Endodermal cell (in vitro differentiated cells): ENCODE data around the gene SAMD11. TPM values are rescaled to one million over a fixed set of nuclear protein-coding genes. Genes with fewer than 3 reads are reported as not detected.
A peak's percentile ranks its signal among the peaks of the same experiment; 100 is the strongest.

Experiments
- DNase-seq: peaks from one replicate; pipeline ENCODE4 v3.0.0-alpha.2; 2017
- H3K27ac ChIP-seq: 2 replicates; pipeline ENCODE4 v1.5.1; 2013; ENCODE audit warnings: mild to moderate bottlenecking, low read depth, low read length, moderate library complexity
- H3K27me3 ChIP-seq: 2 replicates; pipeline ENCODE4 v1.6.1; 2013; ENCODE audit warnings: mild to moderate bottlenecking, low read length, moderate library complexity; ENCODE audit not compliant: insufficient read depth, control insufficient read depth, poor library complexity, severe bottlenecking
- H3K36me3 ChIP-seq: 2 replicates; pipeline ENCODE4 v1.7.0; 2013; ENCODE audit warnings: mild to moderate bottlenecking, low read length, moderate library complexity; ENCODE audit not compliant: control insufficient read depth, insufficient read depth
- H3K4me1 ChIP-seq: one replicate; pipeline ENCODE4 v1.7.0; 2013; ENCODE audit warnings: low read length; ENCODE audit not compliant: control insufficient read depth, insufficient read depth
- H3K4me3 ChIP-seq: 2 replicates; pipeline ENCODE4 v1.5.1; 2013; ENCODE audit warnings: mild to moderate bottlenecking, low read length, moderate library complexity
- H3K9ac ChIP-seq: 2 replicates; pipeline ENCODE4 v1.6.1; 2013; ENCODE audit warnings: mild to moderate bottlenecking, low read length, moderate library complexity; ENCODE audit not compliant: poor library complexity, severe bottlenecking; ENCODE audit errors: extremely low read depth
- H3K9me3 ChIP-seq: 2 replicates; pipeline ENCODE4 v1.6.1; 2013; ENCODE audit warnings: mild to moderate bottlenecking, low read length, moderate library complexity; ENCODE audit not compliant: control insufficient read depth
- H3K27ac Mint-ChIP-seq: 2 replicates; pipeline ENCODE4 v1.8.0; 2020; ENCODE audit warnings: mixed read lengths
- H3K27me3 Mint-ChIP-seq: 2 replicates; pipeline ENCODE4 v1.8.0; 2021; ENCODE audit warnings: mild to moderate bottlenecking, mixed read lengths; ENCODE audit not compliant: insufficient read depth
- H3K36me3 Mint-ChIP-seq: 2 replicates; pipeline ENCODE4 v1.8.0; 2020; ENCODE audit warnings: low read depth, mixed read lengths
- H3K4me1 Mint-ChIP-seq: 2 replicates; pipeline ENCODE4 v1.8.0; 2020; ENCODE audit warnings: mixed read lengths
- H3K4me3 Mint-ChIP-seq: 2 replicates; pipeline ENCODE4 v1.8.0; 2020; ENCODE audit warnings: mild to moderate bottlenecking, moderate library complexity, mixed read lengths
- H3K9me3 Mint-ChIP-seq: 2 replicates; pipeline ENCODE4 v1.8.0; 2020; ENCODE audit warnings: mild to moderate bottlenecking, mixed read lengths
- WGBS, 2 experiments: methylation state at CpG; one replicate each; pipeline versions ENCODE4 v1.1.5 to v1.1.7; 2013; ENCODE audit warnings: missing lambda C conversion rate in 2 of 2, mixed read lengths in 1 of 2; ENCODE audit not compliant: insufficient coverage in 1 of 2, insufficient read length in 1 of 2; 5-methylcytosine and 5-hydroxymethylcytosine counted together
- total RNA-seq, 2 donors: library from RNA; stranded (reverse); fragmentation: NEBNext Ultra II Directional in 1 of 2; extraction: Animal tissue kit (Norgen Biotek cat#: 25700) in 1 of 2; gene quantifications; 2 replicates in 1 of 2; 3 replicates in 1 of 2; pipeline ENCODE4 v1.2.1, GENCODE V29; 2021
- TF ChIP-seq, protein P1 (sequence below): fragments of 200-600 bp; sonication (generic); conservative IDR thresholded peaks from 2 replicates; pipeline ENCODE4 v1.5.0; 2021; ENCODE audit warnings: antibody characterized with exemption, mild to moderate bottlenecking

Gene SAMD11
- total RNA-seq, 2 donors from 2014 or later, result 152 to 156 TPM

DNA sequence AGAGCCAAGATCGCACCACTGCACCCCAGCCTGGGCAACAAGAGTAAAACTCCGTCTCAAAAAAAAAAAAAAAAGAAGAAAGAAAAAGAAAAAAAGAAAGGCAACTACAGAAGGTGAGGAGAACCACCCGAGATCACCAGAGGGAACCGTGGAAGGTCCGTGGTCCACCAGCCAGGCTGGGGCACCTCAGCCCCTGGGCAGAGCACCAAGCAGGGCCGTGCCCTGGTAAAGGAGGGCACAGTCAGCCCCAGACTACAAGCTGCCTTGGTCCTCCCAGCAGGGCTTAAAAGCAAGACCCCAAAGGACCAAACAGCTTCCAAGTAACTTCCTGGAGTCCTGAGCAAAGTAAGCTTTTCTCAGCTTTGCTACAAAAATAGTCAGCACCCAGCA, 8.8 kb upstream of the SAMD11 start:
- TF ChIP-seq, protein P1, sequence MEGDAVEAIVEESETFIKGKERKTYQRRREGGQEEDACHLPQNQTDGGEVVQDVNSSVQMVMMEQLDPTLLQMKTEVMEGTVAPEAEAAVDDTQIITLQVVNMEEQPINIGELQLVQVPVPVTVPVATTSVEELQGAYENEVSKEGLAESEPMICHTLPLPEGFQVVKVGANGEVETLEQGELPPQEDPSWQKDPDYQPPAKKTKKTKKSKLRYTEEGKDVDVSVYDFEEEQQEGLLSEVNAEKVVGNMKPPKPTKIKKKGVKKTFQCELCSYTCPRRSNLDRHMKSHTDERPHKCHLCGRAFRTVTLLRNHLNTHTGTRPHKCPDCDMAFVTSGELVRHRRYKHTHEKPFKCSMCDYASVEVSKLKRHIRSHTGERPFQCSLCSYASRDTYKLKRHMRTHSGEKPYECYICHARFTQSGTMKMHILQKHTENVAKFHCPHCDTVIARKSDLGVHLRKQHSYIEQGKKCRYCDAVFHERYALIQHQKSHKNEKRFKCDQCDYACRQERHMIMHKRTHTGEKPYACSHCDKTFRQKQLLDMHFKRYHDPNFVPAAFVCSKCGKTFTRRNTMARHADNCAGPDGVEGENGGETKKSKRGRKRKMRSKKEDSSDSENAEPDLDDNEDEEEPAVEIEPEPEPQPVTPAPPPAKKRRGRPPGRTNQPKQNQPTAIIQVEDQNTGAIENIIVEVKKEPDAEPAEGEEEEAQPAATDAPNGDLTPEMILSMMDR, result no peak
- no peak overlapping the region for H3K9ac ChIP-seq
- WGBS, 2 experiments, result 89 to 91% methylated on average over 5 to 6 of the region's 6 CpGs
- H3K36me3 ChIP-seq, result no peaks in the 10 kb centered on the region
- no peak overlapping the region for H3K4me3 ChIP-seq
- H3K27ac Mint-ChIP-seq, result no peak overlapping the region
- peaks cover 73% of the 10 kb centered on the region for H3K27me3 Mint-ChIP-seq
- no peak overlapping the region for H3K27ac ChIP-seq
- peaks cover 13% of the 10 kb centered on the region for H3K4me1 ChIP-seq
- no peaks in the 10 kb centered on the region for H3K9me3 Mint-ChIP-seq
- no peak for DNase-seq
- no peaks in the 10 kb centered on the region for H3K9me3 ChIP-seq
- H3K4me3 Mint-ChIP-seq, result no peak overlapping the region
- H3K4me1 Mint-ChIP-seq, result peaks cover 11% of the 10 kb centered on the region
- peaks cover 37% of the 10 kb centered on the region for H3K27me3 ChIP-seq
- no peaks in the 10 kb centered on the region for H3K36me3 Mint-ChIP-seq

- Histone ChIP-seq H3K4me3 (no peak overlapping the region), H3K9ac (no peak overlapping the region), H3K36me3 (no peaks in the 10 kb centered on the region), H3K27ac (no peak overlapping the region), H3K9me3 (no peaks in the 10 kb centered on the region), H3K4me1 (peaks cover 15% of the 10 kb centered on the region), H3K27me3 (peaks cover 43% of the 10 kb centered on the region)
- H3K27ac Mint-ChIP-seq, result no peak overlapping the region
- peak; percentile 28 for DNase-seq
- H3K4me1 Mint-ChIP-seq, result peaks cover 13% of the 10 kb centered on the region
- TF ChIP-seq, protein P1, result no peak
- no peak overlapping the region for H3K4me3 Mint-ChIP-seq
- WGBS, 2 experiments, result 81 to 86% methylated on average over 18 to 28 of the region's 28 CpGs
- H3K36me3 Mint-ChIP-seq, result no peaks in the 10 kb centered on the region
- no peaks in the 10 kb centered on the region for H3K9me3 Mint-ChIP-seq
- peaks cover 79% of the 10 kb centered on the region for H3K27me3 Mint-ChIP-seq
Measured at GRCh38 chr1:915295-916172, 8.2 kb upstream of the SAMD11 start.

GRCh38 chr1:916173-917075, 7.3 kb upstream of the SAMD11 start:
- Histone ChIP-seq H3K4me1 (peaks cover 19% of the 10 kb centered on the region), H3K9ac (no peak overlapping the region), H3K27ac (no peak overlapping the region), H3K27me3 (peaks cover 50% of the 10 kb centered on the region), H3K9me3 (no peaks in the 10 kb centered on the region), H3K36me3 (no peaks in the 10 kb centered on the region), H3K4me3 (no peak overlapping the region)
- DNase-seq, result peak; percentile 24
- no peaks in the 10 kb centered on the region for H3K9me3 Mint-ChIP-seq
- TF ChIP-seq, protein P1, result no peak
- H3K27me3 Mint-ChIP-seq, result peaks cover 79% of the 10 kb centered on the region
- peaks cover 3% of the 10 kb centered on the region for H3K36me3 Mint-ChIP-seq
- peaks cover 17% of the 10 kb centered on the region for H3K4me1 Mint-ChIP-seq
- 81 to 83% methylated on average over 19 to 31 of the region's 31 CpGs for WGBS, 2 experiments
- H3K4me3 Mint-ChIP-seq, result no peak overlapping the region
- no peak overlapping the region for H3K27ac Mint-ChIP-seq
